GM19193 (cell line): ENCODE results near the gene OPRD1.

Experiments
- POLR2A ChIP-seq: IDR thresholded peaks from 4 replicates; pipeline ENCODE4 v1.6.1; 2011; ENCODE audit not compliant: insufficient read depth, insufficient read length; ENCODE audit errors: extremely low read depth

The OPRD1 gene

DNA sequence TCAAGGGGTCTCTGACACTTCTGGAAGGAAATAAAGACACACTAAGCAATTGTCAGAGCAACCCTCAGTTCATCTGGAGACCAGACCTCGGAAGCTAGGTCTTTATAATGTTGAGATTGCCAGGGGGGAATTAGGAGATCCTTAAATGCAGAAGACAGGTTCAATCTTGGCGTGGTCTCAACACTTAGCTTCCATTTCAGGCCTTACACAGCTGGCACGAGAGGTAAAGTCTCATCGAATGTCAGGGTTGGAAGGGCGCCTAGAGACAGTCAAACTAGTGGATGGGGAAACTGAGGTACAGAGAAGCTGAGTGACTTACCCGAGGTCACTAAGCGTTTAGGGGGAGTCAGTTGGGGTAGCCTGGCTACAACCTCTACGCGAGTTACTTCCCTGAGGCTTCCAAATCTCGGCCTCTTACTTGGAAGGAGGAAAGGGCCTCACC, 101.8 kb downstream of the OPRD1 start:
- no peak for TF ChIP-seq POLR2A

- TF ChIP-seq POLR2A, result no peak
Measured at GRCh38 chr1:28914228-28915030, 102.5 kb downstream of the OPRD1 start, which contains the start of gene EPB41. Gene EPB41, plus strand, starts transcription at chr1:28914569. Its CDS starts 72,869 bp downstream, at chr1:28987438.

- no peak for TF ChIP-seq POLR2A
Measured at GRCh38 chr1:28915031-28915895, 103.3 kb downstream of the OPRD1 start.

GRCh38 chr1:28917757-28918118, 105.8 kb downstream of the OPRD1 start:
- TF ChIP-seq POLR2A, result no peak
